ACC112 (cell line): Measurements from ENCODE around the gene MACROD2.

Experiments
- H2AFZ ChIP-seq: fragments of 200-600 bp; sonication (generic); one replicate; pipeline ENCODE4 v1.6.0; 2017; ENCODE audit warnings: antibody characterized with exemption, low read length; ENCODE audit not compliant: unreplicated experiment
- H3K27ac ChIP-seq: fragments of 200-600 bp; sonication (generic); 2 replicates; pipeline ENCODE4 v1.5.1; 2014; ENCODE audit warnings: low read depth, mild to moderate bottlenecking, antibody characterized with exemption, low read length, moderate library complexity
- H3K27me3 ChIP-seq: fragments of 200-600 bp; sonication (generic); 2 replicates; pipeline ENCODE4 v1.6.1; 2014; ENCODE audit warnings: mild to moderate bottlenecking, antibody characterized with exemption, low read length, moderate library complexity, mixed read lengths; ENCODE audit not compliant: insufficient read depth
- H3K36me3 ChIP-seq: fragments of 200-600 bp; sonication (generic); 2 replicates; pipeline ENCODE4 v1.6.1; 2016; ENCODE audit warnings: mild to moderate bottlenecking, antibody characterized with exemption, low read length, moderate library complexity, mixed read lengths; ENCODE audit not compliant: insufficient read depth
- H3K4me1 ChIP-seq: fragments of 200-600 bp; sonication (generic); one replicate; pipeline ENCODE4 v1.6.1; 2016; ENCODE audit warnings: low read length, mixed read lengths; ENCODE audit not compliant: insufficient read depth, unreplicated experiment, control insufficient read depth
- H3K4me3 ChIP-seq: fragments of 200-600 bp; sonication (generic); 2 replicates; pipeline ENCODE4 v1.5.1; 2014; ENCODE audit warnings: mild to moderate bottlenecking, low read depth, low read length
- H3K79me2 ChIP-seq: fragments of 200-600 bp; sonication (generic); one replicate; pipeline ENCODE4 v1.6.0; 2016; ENCODE audit warnings: low read length; ENCODE audit not compliant: control insufficient read depth, unreplicated experiment, insufficient read depth

Gene MACROD2

DNA sequence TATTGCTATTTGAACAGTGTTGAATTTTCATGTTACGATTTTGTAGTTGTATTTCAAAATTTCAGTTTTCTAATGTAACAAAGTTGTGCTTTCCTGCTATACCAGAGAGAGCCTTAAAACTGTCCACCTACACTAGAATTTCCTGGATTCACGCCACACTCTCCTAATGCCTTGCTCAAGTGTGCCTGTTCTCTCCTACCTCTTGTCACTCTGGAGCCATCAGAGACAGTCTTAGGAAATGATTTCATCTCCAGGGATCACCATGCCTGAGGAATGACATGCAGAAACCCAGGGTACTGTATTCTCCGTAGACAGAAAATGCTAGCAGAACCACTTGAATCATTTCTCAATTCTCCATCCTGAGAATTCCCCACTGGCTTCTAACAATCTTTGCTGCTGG lies 1910.3 kb downstream of the MACROD2 start:
- no peaks in the 10 kb centered on the region for H3K4me1 ChIP-seq
- no peaks in the 10 kb centered on the region for H3K36me3 ChIP-seq
- H3K27me3 ChIP-seq, result no peaks in the 10 kb centered on the region
- H3K4me3 ChIP-seq, result no peak overlapping the region
- no peaks in the 10 kb centered on the region for H3K79me2 ChIP-seq
- H2AFZ ChIP-seq, result no peak overlapping the region
- no peak overlapping the region for H3K27ac ChIP-seq

DNA sequence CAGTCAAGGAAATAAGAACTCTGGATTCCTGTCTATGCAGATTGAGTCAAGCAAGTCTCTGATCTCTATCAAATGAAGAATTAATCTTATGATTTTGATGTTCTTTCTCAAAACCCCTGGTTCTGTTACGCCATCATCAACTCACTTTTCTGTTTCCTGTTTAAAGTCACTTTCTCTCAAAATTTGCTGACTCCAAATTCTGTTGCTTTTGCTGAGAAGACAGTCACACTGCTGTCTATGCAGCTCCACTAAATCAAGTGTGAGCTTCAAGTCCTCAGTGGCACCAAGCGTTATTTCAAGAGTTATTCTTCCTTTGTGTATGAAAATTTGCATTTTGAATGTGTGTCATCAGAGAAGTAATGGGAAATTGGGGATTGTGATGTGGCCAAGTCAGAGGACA lies 1914.7 kb downstream of the MACROD2 start:
- Histone ChIP-seq H2AFZ (no peak overlapping the region), H3K27me3 (no peaks in the 10 kb centered on the region), H3K27ac (no peak overlapping the region), H3K36me3 (no peaks in the 10 kb centered on the region), H3K4me3 (no peak overlapping the region), H3K4me1 (no peaks in the 10 kb centered on the region), H3K79me2 (no peaks in the 10 kb centered on the region)

GRCh38 chr20:15911581-15911980 lies 1916.3 kb downstream of the MACROD2 start:
- H3K4me3 ChIP-seq, result no peak overlapping the region
- H3K27ac ChIP-seq, result no peak overlapping the region
- no peaks in the 10 kb centered on the region for H3K4me1 ChIP-seq
- no peaks in the 10 kb centered on the region for H3K79me2 ChIP-seq
- H3K36me3 ChIP-seq, result no peaks in the 10 kb centered on the region
- H3K27me3 ChIP-seq, result no peaks in the 10 kb centered on the region
- no peak overlapping the region for H2AFZ ChIP-seq

DNA sequence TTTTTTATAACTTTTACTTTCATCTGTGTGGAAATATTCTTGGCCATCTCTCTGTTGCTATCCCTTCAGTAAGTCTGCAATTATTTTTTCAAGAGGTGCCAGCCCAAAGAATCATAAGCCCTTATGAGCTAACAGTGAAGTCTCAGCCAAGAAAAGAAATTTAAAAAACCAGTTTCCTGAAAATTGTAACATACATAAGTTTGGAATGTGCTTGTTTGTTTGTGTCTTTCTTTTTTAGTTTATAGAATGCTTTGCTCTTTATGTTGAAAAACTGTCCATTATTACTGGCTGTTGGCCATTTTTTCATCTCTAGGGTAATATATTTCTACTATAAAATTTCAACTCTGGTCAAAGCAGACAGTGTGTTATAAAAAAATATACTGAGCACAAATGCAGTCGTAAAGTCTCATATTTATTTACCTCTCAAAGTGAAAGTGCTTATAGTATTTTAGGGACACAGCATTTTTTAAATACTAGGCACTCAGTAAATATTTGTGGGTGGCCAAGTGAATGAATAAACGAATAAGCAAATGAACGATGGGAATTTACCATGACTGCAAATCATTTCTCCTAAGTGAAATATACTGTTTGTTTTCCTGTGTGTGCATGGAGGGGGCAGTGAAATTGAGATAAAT lies 1918.2 kb downstream of the MACROD2 start:
- Histone ChIP-seq H3K27me3 (no peaks in the 10 kb centered on the region), H2AFZ (no peak overlapping the region), H3K27ac (no peak overlapping the region), H3K4me3 (no peak overlapping the region), H3K36me3 (no peaks in the 10 kb centered on the region), H3K79me2 (no peaks in the 10 kb centered on the region), H3K4me1 (no peaks in the 10 kb centered on the region)

DNA sequence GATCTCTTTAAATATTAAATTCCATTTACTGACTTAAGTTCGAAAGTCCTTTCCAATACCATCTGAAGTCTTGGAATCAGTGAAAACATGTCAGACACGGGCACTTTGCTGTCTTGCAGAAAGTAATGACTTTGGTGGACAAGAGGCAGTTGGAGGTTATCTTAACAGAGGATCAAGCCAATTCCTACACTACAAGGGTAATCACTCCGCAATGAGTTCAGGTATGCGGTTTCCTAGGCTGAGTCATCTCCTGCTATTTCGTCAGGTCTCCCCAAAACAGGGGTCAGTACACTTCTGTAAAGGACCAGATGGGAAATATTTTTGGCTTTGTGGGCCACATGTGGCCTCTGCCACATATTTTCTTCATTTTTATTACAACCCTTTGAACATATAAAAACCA lies 1921.3 kb downstream of the MACROD2 start:
- H3K4me1 ChIP-seq, result no peaks in the 10 kb centered on the region
- H2AFZ ChIP-seq, result no peak overlapping the region

DNA sequence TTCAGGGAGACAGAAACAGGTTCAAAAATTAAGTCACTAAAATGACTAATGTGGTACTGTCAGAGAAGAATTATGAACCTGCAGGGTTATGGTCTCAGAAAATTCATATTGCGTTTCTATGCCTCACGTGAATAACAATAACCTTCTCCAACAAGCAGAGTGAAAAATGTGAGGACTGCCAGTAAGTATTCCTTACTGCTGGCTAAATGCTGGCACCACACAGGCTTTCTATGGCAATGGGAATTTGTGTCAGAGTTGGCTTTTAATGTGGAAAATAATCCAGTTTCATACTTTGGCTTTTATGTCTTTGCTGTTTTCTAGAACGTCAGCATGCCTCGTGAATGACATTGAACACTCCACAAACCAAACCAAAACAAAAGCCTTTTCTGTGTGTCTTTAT lies 1922.0 kb downstream of the MACROD2 start:
- Histone ChIP-seq H2AFZ (no peak overlapping the region), H3K36me3 (no peaks in the 10 kb centered on the region), H3K4me1 (no peaks in the 10 kb centered on the region), H3K27me3 (no peaks in the 10 kb centered on the region), H3K79me2 (no peaks in the 10 kb centered on the region), H3K4me3 (no peak overlapping the region), H3K27ac (no peak overlapping the region)

More for the DNA sequence above, 1921.3 kb downstream of the MACROD2 start:
- Histone ChIP-seq H3K79me2 (no peaks in the 10 kb centered on the region), H3K27ac (no peak overlapping the region), H3K4me3 (no peak overlapping the region), H3K27me3 (no peaks in the 10 kb centered on the region), H3K36me3 (no peaks in the 10 kb centered on the region)

DNA sequence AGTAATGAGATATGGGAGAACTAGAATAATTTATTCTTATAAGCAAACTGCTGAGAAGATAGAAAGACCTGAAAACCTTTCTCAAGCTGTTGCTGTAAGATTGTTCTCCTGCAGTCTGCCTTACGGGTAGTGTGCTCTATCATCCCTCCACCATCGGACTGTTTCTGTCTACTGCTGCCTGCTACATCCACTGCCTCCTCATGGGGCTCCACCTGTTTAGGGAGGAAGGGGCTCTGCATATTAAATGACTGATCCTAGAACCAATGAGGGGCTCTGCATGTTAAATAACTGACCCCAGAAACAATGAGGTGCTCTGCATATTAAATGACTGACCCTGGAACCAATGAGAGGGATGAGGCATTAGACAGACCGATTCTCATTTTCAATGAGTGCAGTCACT lies 1923.3 kb downstream of the MACROD2 start:
- Histone ChIP-seq H3K4me3 (no peak overlapping the region), H3K27me3 (no peaks in the 10 kb centered on the region), H3K27ac (no peak overlapping the region), H3K36me3 (no peaks in the 10 kb centered on the region), H3K4me1 (no peaks in the 10 kb centered on the region), H3K79me2 (no peaks in the 10 kb centered on the region), H2AFZ (no peak overlapping the region)

DNA sequence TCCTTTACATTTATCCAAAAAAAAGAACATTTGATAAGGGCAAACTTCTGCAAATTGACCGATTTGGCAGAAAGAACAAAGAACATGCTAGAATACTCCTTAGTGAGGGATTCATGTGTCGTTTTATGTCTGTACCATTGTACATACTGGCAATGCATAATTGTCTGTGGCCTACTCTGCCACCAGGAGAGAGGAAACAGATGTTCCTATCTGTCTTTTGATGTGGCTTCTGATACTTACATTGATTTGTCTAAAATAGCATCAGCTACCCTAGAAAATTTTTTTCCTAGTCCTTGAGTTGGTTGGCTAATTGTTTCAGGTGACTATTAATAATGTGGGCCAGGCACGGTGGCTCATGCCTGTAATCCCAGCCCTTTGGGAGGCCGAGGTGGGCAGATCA lies 1923.8 kb downstream of the MACROD2 start:
- H3K36me3 ChIP-seq, result no peaks in the 10 kb centered on the region
- no peak overlapping the region for H3K27ac ChIP-seq
- H2AFZ ChIP-seq, result no peak overlapping the region
- H3K79me2 ChIP-seq, result no peaks in the 10 kb centered on the region
- no peaks in the 10 kb centered on the region for H3K27me3 ChIP-seq
- no peak overlapping the region for H3K4me3 ChIP-seq
- H3K4me1 ChIP-seq, result no peaks in the 10 kb centered on the region

- Histone ChIP-seq H2AFZ (no peak overlapping the region), H3K79me2 (no peaks in the 10 kb centered on the region), H3K27me3 (no peaks in the 10 kb centered on the region), H3K4me3 (no peak overlapping the region), H3K27ac (no peak overlapping the region), H3K36me3 (no peaks in the 10 kb centered on the region), H3K4me1 (no peaks in the 10 kb centered on the region)
These were observed 1926.6 kb downstream of the MACROD2 start for GRCh38 chr20:15921930-15922329.

DNA sequence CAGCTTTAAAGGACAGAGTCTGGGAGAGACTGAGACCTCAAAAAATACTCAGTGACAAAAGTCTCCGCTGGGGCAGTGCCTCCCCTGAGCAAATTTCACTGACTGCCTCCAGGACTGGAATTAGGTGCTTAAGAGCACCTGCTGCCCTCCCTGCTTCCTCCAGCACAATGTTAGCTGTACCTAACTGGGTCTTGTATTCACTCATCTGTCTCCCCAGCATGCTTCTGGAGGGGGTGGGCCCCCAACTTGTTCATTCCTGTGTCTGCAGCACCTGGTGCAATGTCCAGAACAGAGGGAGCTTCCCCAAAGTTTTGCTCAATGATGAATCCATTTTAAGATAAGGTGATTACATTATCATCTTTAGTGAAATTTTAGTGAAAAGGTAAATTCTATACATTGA lies 1927.2 kb downstream of the MACROD2 start:
- Histone ChIP-seq H3K27me3 (no peaks in the 10 kb centered on the region), H3K36me3 (no peaks in the 10 kb centered on the region), H3K27ac (no peak overlapping the region), H3K4me3 (no peak overlapping the region), H3K79me2 (no peaks in the 10 kb centered on the region), H2AFZ (no peak overlapping the region), H3K4me1 (no peaks in the 10 kb centered on the region)

DNA sequence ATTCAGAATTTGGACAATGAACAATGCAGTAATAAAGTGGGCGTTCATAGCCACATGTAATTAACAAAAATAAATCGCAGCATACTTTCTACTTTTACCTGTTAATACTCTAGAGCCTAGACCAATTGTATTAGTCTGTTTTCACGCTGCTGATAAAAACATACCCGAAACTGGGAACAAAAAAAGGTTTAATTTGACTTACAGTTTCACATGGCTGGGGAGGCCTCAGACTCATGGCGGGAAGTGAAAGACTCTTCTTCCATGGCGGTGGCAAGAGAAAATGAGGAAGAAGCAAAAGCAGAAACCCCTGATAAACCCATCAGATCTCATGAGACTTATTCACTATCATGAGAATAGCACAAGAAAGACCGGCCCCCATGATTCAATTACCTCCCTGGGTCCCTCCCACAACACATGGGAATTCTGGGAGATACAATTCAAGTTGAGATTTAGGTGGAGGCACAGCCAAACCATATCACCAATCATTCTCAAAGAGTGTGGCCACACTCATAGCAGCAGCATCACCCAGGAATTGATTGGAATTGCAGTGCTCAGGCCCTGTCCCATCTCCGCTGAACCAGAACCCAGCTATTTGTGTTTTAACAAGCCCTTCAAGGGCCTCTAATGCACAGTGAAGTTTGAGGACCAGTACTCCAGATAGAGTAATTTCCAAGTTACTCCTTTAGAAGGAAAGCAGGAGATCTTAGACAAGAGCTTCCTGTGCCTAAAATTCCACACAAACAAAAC lies 1927.9 kb downstream of the MACROD2 start:
- Histone ChIP-seq H3K79me2 (no peaks in the 10 kb centered on the region), H3K4me1 (no peaks in the 10 kb centered on the region), H3K36me3 (no peaks in the 10 kb centered on the region), H3K27me3 (no peaks in the 10 kb centered on the region), H3K4me3 (no peak overlapping the region), H2AFZ (no peak overlapping the region), H3K27ac (no peak overlapping the region)
